GM23338 (cell line): ENCODE results near the gene RCVRN. TPM values are rescaled to one million over a fixed set of nuclear protein-coding genes. Genes with fewer than 3 reads are reported as not detected.

ENCODE experiments used
- CREB1 ChIP-seq: fragments of 250-450 bp; sonication (Bioruptor Pico); IDR thresholded peaks from 2 replicates; pipeline ENCODE4 v1.5.0; 2020; ENCODE audit warnings: low read depth, mild to moderate bottlenecking, moderate library complexity
- EZH2 ChIP-seq: fragments of 200-600 bp; sonication (generic); IDR thresholded peaks from one replicate; pipeline ENCODE4 v1.8.0; 2017; ENCODE audit warnings: antibody characterized with exemption, mild to moderate bottlenecking, low read depth; ENCODE audit not compliant: unreplicated experiment
- JUNB ChIP-seq: IDR thresholded peaks from one replicate; pipeline ENCODE4 v1.6.1; 2016; ENCODE audit warnings: antibody characterized with exemption; ENCODE audit not compliant: unreplicated experiment
- NANOG ChIP-seq: IDR thresholded peaks from 2 replicates; pipeline ENCODE4 v1.6.1; 2016; ENCODE audit warnings: antibody characterized with exemption, borderline replicate concordance
- POLR2AphosphoS5 ChIP-seq: IDR thresholded peaks from 2 replicates; pipeline ENCODE4 v1.6.1; 2016; ENCODE audit warnings: antibody characterized with exemption, low read depth
- STAT1 ChIP-seq: IDR thresholded peaks from one replicate; pipeline ENCODE4 v1.6.1; 2016; ENCODE audit warnings: antibody characterized with exemption; ENCODE audit not compliant: unreplicated experiment
- ZNF114 ChIP-seq: fragments of 250-450 bp; sonication (Bioruptor Pico); IDR thresholded peaks from 2 replicates; pipeline ENCODE4 v1.5.0; 2020; ENCODE audit warnings: mild to moderate bottlenecking, moderate library complexity
- ZNF331 ChIP-seq: fragments of 250-450 bp; sonication (Bioruptor Pico); IDR thresholded peaks from 2 replicates; pipeline ENCODE4 v1.5.0; 2020; ENCODE audit warnings: low read depth, mild to moderate bottlenecking, moderate library complexity
- polyA plus RNA-seq: library from polyadenylated mRNA; unstranded; fragments of >200 nt; fragmentation: Nextera tagmentation; extraction: Ambion mirVana; gene quantifications from 2 replicates; pipeline ENCODE4 v1.2.1, GENCODE V29; 2016
- total RNA-seq: library from RNA; depleted of rRNA; stranded (reverse); fragments of >200 nt; shearing (Covaris generic); gene quantifications from 2 replicates; pipeline ENCODE4 v1.2.3, GENCODE V29; 2014
- TF ChIP-seq, protein P1 (sequence below): fragments of 250-450 bp; sonication (Bioruptor Pico); IDR thresholded peaks from 2 replicates; pipeline ENCODE4 v1.5.0; 2020; ENCODE audit warnings: mild to moderate bottlenecking, moderate library complexity
- TF ChIP-seq, protein P2 (sequence below): IDR thresholded peaks from one replicate; pipeline ENCODE4 v1.6.1; 2018; ENCODE audit warnings: antibody characterized with exemption; ENCODE audit not compliant: unreplicated experiment

RCVRN gene
- total and polyA plus RNA-seq, 2 experiments from 2014 or later = not detected

DNA sequence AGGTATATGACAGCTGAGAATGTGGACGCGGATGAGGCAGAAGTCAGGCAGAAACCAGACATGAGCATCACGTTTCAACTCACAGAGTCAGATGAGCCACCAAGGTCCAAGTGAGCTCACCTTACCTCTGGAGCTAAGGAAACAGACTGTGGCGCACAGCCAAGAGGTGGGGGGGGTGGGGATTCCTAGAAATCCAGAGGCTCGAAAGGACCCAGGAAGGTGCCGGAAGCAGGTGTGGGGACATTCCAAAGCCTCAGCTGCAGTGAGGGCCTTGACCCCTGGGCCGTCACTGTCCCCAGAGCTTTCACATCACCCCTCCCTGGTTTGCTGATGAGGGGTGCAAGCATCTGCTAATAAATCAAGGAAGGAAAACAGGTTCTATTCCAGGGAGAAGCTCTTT, 29.3 kb upstream of the RCVRN start (continued):
- TF ChIP-seq, protein P1, sequence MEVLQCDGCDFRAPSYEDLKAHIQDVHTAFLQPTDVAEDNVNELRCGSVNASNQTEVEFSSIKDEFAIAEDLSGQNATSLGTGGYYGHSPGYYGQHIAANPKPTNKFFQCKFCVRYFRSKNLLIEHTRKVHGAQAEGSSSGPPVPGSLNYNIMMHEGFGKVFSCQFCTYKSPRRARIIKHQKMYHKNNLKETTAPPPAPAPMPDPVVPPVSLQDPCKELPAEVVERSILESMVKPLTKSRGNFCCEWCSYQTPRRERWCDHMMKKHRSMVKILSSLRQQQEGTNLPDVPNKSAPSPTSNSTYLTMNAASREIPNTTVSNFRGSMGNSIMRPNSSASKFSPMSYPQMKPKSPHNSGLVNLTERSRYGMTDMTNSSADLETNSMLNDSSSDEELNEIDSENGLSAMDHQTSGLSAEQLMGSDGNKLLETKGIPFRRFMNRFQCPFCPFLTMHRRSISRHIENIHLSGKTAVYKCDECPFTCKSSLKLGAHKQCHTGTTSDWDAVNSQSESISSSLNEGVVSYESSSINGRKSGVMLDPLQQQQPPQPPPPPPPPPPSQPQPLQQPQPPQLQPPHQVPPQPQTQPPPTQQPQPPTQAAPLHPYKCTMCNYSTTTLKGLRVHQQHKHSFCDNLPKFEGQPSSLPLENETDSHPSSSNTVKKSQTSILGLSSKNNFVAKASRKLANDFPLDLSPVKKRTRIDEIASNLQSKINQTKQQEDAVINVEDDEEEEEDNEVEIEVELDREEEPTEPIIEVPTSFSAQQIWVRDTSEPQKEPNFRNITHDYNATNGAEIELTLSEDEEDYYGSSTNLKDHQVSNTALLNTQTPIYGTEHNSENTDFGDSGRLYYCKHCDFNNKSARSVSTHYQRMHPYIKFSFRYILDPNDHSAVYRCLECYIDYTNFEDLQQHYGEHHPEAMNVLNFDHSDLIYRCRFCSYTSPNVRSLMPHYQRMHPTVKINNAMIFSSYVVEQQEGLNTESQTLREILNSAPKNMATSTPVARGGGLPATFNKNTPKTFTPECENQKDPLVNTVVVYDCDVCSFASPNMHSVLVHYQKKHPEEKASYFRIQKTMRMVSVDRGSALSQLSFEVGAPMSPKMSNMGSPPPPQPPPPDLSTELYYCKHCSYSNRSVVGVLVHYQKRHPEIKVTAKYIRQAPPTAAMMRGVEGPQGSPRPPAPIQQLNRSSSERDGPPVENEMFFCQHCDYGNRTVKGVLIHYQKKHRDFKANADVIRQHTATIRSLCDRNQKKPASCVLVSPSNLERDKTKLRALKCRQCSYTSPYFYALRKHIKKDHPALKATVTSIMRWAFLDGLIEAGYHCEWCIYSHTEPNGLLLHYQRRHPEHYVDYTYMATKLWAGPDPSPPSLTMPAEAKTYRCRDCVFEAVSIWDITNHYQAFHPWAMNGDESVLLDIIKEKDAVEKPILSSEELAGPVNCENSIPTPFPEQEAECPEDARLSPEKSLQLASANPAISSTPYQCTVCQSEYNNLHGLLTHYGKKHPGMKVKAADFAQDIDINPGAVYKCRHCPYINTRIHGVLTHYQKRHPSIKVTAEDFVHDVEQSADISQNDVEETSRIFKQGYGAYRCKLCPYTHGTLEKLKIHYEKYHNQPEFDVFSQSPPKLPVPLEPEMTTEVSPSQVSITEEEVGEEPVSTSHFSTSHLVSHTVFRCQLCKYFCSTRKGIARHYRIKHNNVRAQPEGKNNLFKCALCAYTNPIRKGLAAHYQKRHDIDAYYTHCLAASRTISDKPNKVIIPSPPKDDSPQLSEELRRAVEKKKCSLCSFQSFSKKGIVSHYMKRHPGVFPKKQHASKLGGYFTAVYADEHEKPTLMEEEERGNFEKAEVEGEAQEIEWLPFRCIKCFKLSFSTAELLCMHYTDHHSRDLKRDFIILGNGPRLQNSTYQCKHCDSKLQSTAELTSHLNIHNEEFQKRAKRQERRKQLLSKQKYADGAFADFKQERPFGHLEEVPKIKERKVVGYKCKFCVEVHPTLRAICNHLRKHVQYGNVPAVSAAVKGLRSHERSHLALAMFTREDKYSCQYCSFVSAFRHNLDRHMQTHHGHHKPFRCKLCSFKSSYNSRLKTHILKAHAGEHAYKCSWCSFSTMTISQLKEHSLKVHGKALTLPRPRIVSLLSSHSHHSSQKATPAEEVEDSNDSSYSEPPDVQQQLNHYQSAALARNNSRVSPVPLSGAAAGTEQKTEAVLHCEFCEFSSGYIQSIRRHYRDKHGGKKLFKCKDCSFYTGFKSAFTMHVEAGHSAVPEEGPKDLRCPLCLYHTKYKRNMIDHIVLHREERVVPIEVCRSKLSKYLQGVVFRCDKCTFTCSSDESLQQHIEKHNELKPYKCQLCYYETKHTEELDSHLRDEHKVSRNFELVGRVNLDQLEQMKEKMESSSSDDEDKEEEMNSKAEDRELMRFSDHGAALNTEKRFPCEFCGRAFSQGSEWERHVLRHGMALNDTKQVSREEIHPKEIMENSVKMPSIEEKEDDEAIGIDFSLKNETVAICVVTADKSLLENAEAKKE = no peak
- no peak for TF ChIP-seq JUNB
- no peak for TF ChIP-seq NANOG
- no peak for TF ChIP-seq CREB1 (CRISPR knock-in tag)
- TF ChIP-seq, protein P2, sequence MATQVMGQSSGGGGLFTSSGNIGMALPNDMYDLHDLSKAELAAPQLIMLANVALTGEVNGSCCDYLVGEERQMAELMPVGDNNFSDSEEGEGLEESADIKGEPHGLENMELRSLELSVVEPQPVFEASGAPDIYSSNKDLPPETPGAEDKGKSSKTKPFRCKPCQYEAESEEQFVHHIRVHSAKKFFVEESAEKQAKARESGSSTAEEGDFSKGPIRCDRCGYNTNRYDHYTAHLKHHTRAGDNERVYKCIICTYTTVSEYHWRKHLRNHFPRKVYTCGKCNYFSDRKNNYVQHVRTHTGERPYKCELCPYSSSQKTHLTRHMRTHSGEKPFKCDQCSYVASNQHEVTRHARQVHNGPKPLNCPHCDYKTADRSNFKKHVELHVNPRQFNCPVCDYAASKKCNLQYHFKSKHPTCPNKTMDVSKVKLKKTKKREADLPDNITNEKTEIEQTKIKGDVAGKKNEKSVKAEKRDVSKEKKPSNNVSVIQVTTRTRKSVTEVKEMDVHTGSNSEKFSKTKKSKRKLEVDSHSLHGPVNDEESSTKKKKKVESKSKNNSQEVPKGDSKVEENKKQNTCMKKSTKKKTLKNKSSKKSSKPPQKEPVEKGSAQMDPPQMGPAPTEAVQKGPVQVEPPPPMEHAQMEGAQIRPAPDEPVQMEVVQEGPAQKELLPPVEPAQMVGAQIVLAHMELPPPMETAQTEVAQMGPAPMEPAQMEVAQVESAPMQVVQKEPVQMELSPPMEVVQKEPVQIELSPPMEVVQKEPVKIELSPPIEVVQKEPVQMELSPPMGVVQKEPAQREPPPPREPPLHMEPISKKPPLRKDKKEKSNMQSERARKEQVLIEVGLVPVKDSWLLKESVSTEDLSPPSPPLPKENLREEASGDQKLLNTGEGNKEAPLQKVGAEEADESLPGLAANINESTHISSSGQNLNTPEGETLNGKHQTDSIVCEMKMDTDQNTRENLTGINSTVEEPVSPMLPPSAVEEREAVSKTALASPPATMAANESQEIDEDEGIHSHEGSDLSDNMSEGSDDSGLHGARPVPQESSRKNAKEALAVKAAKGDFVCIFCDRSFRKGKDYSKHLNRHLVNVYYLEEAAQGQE = no peak
- no peak for TF ChIP-seq ZNF114 (CRISPR knock-in tag)
- no peak for TF ChIP-seq EZH2
- TF ChIP-seq STAT1 = no peak
- no peak for TF ChIP-seq ZNF331 (CRISPR knock-in tag)
- no peak for TF ChIP-seq POLR2AphosphoS5
